Measurements from ENCODE around the gene SLC13A3.

GRCh38 chr20:46627234-46627633 lies 24.0 kb downstream of the SLC13A3 start:
- TF ChIP-seq CTCF (IDR thresholded peaks at IDR 0.05) (no peak), POLR2A (IDR thresholded peaks at IDR 0.05) (no peak), EP300 (IDR thresholded peaks at IDR 0.05) (no peak)

All from ovary (tissue), 3 donors.